ENCODE data around the gene SERPINI2. TPM values are rescaled to one million over a fixed set of nuclear protein-coding genes. Genes with fewer than 3 reads are reported as not detected.

SERPINI2 gene
- total and polyA plus RNA-seq, 2 donors (not counting 3 experiments of a cell fraction or from before 2014, with no cell fraction given): not detected

- no peak overlapping the region for H2AFZ ChIP-seq (ENCODE audit: low read depth, low read length)
- BruUV-seq (replicated peaks): no TSS peak
- POLR2A ChIA-PET: no interaction called here
Observed at GRCh38 chr3:167481164-167481563, 7.3 kb upstream of the SERPINI2 start.

More at GRCh38 chr3:167481164-167481563, 7.3 kb upstream of the SERPINI2 start:
- FAIRE-seq (no peak), DNase-seq (ENCODE audit: low read depth, low spot score) (no peak)
- Histone ChIP-seq H4K20me1 (replicated peaks; ENCODE audit: control insufficient read depth, extremely low read depth, insufficient read depth, low read length) (no peaks in the 10 kb centered on the region), H3K4me3 (replicated peaks in 1 of 3; ENCODE audit: insufficient read depth in 1 of 3, low read depth in 1 of 3, low read length in 3 of 3) (no peak overlapping the region), H3K36me3 (ENCODE audit: control insufficient read depth in 2 of 2, extremely low read depth in 1 of 2, insufficient read depth in 2 of 2, low read length in 2 of 2) (no peaks in the 10 kb centered on the region), H3K9me3 (replicated peaks; ENCODE audit: control insufficient read depth, insufficient read depth, low read length) (no peaks in the 10 kb centered on the region), H3K9ac (replicated peaks; ENCODE audit: extremely low read depth, insufficient read depth, low read length) (no peak overlapping the region), H3K79me2 (ENCODE audit: control insufficient read depth, insufficient read depth, low read length) (no peaks in the 10 kb centered on the region), H3K9me1 (replicated peaks; ENCODE audit: control insufficient read depth, extremely low read depth, insufficient read depth, low read length) (no peaks in the 10 kb centered on the region), H3K4me2 (ENCODE audit: insufficient read depth, low read length) (no peak overlapping the region), H3K27me3 (ENCODE audit: control insufficient read depth in 2 of 2, insufficient read depth in 2 of 2, low read length in 2 of 2) (no peaks in the 10 kb centered on the region), H3K27ac (ENCODE audit: insufficient read depth, low read depth, low read length) (no peak overlapping the region), H3K4me1 (ENCODE audit: control insufficient read depth, extremely low read depth, insufficient read depth, low read length) (no peaks in the 10 kb centered on the region)
- intact Hi-C loops (cut with micrococcal nuclease): no loop called here
- TF ChIP-seq POLR2A (IDR thresholded peaks at IDR 0.05; ENCODE audit: low read depth, low read length) (no peak), EZH2 (IDR thresholded peaks at IDR 0.05; ENCODE audit: borderline replicate concordance, low read depth, low read length, severe bottlenecking) (no peak), GATA2 (IDR thresholded peaks at IDR 0.05; ENCODE audit: insufficient read depth, insufficient read length, low read depth, low read length) (no peak), CTCF (IDR thresholded peaks at IDR 0.05; ENCODE audit: extremely low read depth in 1 of 2, insufficient read depth in 1 of 2, low read depth in 1 of 2, low read length in 2 of 2) (no peak), MAX (IDR thresholded peaks at IDR 0.05; ENCODE audit: insufficient read depth, insufficient read length) (no peak), FOS (IDR thresholded peaks at IDR 0.05; ENCODE audit: borderline replicate concordance, insufficient read depth, low read length) (no peak), MYC (IDR thresholded peaks at IDR 0.05; ENCODE audit: low read depth, low read length) (no peak), POLR2AphosphoS5 (IDR thresholded peaks at IDR 0.05; ENCODE audit: insufficient read depth, low read depth, low read length) (no peak), JUN (IDR thresholded peaks at IDR 0.05; ENCODE audit: borderline replicate concordance, insufficient read depth, insufficient read length, low read depth) (no peak)
- CTCF ChIA-PET: no interaction called here
- dilution Hi-C loops (cut with MboI; ENCODE audit: extremely low pct_ligation_motif_present, low sequenced_read_pairs): no loop called here
